Uterine smooth muscle cell (primary cell): Measurements from ENCODE around the gene METTL22. TPM values are rescaled to one million over a fixed set of nuclear protein-coding genes. Genes with fewer than 3 reads are reported as not detected.

Source experiments
- total RNA-seq: library from RNA; depleted of rRNA; stranded (reverse); fragments of >200 nt; gene quantifications from 2 replicates; pipeline ENCODE4 v1.2.3, GENCODE V29; 2014

The METTL22 gene
- 30.9 and 33.3 TPM in 2 replicates for total RNA-seq

GRCh38 chr16:8621572-8622314, at the start of gene METTL22:
TSS of gene METTL22 (plus strand) at chr16:8621698. CDS start at chr16:8625666, 3,968 bp downstream.

GRCh38 chr16:8589900-8590688, 31.4 kb upstream of the METTL22 start, which contains the start of gene TMEM114:
TSS of gene TMEM114 (minus strand) at chr16:8590511. CDS start at chr16:8589838, 673 bp downstream.

GRCh38 chr16:8674413-8675022, 53.0 kb downstream of the METTL22 start, which contains the start of gene ABAT:
TSS of gene ABAT (plus strand) at chr16:8674617. CDS start at chr16:8735740, 61,123 bp downstream.

Other genes starting within 250 kb of the METTL22 start
- gene TMEM114, start 31.2 kb upstream of the METTL22 start, total RNA-seq = not detected in 2 replicates
- gene ABAT, start 52.9 kb downstream of the METTL22 start, total RNA-seq = 0.44 and 1.2 TPM in 2 replicates
- gene TMEM186, start 175.9 kb downstream of the METTL22 start, total RNA-seq = 6.5 and 7.4 TPM in 2 replicates
- 27.4 and 30.7 TPM in 2 replicates for gene PMM2, start 176.1 kb downstream of the METTL22 start, total RNA-seq
- 111 and 148 TPM in 2 replicates for gene CARHSP1, start 247.3 kb downstream of the METTL22 start, total RNA-seq